ENCODE data around the gene C1orf198.

The C1orf198 gene

GRCh38 chr1:230818367-230818766 is 50.0 kb downstream of the C1orf198 start:
- no peak for DNase-seq (ENCODE audit: low read depth)
- no peak for TF ChIP-seq CTCF (IDR thresholded peaks at IDR 0.05; ENCODE audit: control insufficient read depth, extremely low read depth, insufficient read depth)
- no peak overlapping the region for H3K4me3 ChIP-seq (ENCODE audit: low read depth, low read length)

- no peak for DNase-seq (ENCODE audit: low read depth)
- no peak for TF ChIP-seq CTCF (IDR thresholded peaks at IDR 0.05; ENCODE audit: control insufficient read depth, extremely low read depth, insufficient read depth)
- H3K4me3 ChIP-seq (ENCODE audit: low read depth, low read length), result no peak overlapping the region
Measured at GRCh38 chr1:230816018-230816417, 52.3 kb downstream of the C1orf198 start.

GRCh38 chr1:230814949-230815692 is 53.2 kb downstream of the C1orf198 start:
- H3K4me3 ChIP-seq (ENCODE audit: low read depth, low read length), result no peak overlapping the region
- DNase-seq (ENCODE audit: low read depth), result no peak
- no peak for TF ChIP-seq CTCF (IDR thresholded peaks at IDR 0.05; ENCODE audit: control insufficient read depth, extremely low read depth, insufficient read depth)

GRCh38 chr1:230812568-230812967 is 55.8 kb downstream of the C1orf198 start:
- no peak overlapping the region for H3K4me3 ChIP-seq (ENCODE audit: low read depth, low read length)
- DNase-seq (ENCODE audit: low read depth), result no peak
- TF ChIP-seq CTCF (IDR thresholded peaks at IDR 0.05; ENCODE audit: control insufficient read depth, extremely low read depth, insufficient read depth), result no peak

- H3K4me3 ChIP-seq (ENCODE audit: low read depth, low read length), result no peak overlapping the region
- TF ChIP-seq CTCF (IDR thresholded peaks at IDR 0.05; ENCODE audit: control insufficient read depth, extremely low read depth, insufficient read depth), result no peak
- DNase-seq (ENCODE audit: low read depth), result no peak
Measured at GRCh38 chr1:230809256-230809990, 58.9 kb downstream of the C1orf198 start.

DNA sequence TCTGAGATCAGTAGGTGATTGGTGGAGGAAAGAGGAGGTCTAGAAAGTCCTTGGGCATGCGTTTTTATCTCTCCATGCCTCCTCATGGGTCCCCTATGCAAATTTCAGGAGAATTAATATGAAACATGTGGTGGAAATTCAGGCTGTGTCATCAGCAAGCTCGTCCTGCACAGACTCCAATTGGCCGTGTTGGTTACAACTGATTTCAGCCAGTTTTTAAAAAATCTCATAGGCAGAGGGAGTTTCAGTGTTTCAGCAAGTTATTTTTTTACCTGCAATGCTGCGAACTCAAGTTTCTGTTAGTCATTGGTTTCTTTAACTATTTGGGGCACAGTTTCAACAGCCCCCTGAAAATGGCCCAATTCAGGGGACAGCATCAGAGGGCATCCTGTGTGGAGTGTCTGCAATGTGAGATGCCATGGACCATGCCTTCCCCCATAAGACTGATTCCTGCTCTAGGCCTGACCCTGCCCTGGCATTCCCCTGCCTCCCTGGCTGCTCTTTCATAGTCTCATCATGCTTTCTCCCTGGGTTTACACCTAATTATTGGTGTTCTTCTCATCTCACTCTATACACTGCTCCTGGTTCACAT is 59.9 kb downstream of the C1orf198 start:
- TF ChIP-seq CTCF (IDR thresholded peaks at IDR 0.05; ENCODE audit: control insufficient read depth, extremely low read depth, insufficient read depth), result no peak
- no peak overlapping the region for H3K4me3 ChIP-seq (ENCODE audit: low read depth, low read length)
- no peak for DNase-seq (ENCODE audit: low read depth)
